ENCODE results near the gene EDAR.

EDAR gene

DNA sequence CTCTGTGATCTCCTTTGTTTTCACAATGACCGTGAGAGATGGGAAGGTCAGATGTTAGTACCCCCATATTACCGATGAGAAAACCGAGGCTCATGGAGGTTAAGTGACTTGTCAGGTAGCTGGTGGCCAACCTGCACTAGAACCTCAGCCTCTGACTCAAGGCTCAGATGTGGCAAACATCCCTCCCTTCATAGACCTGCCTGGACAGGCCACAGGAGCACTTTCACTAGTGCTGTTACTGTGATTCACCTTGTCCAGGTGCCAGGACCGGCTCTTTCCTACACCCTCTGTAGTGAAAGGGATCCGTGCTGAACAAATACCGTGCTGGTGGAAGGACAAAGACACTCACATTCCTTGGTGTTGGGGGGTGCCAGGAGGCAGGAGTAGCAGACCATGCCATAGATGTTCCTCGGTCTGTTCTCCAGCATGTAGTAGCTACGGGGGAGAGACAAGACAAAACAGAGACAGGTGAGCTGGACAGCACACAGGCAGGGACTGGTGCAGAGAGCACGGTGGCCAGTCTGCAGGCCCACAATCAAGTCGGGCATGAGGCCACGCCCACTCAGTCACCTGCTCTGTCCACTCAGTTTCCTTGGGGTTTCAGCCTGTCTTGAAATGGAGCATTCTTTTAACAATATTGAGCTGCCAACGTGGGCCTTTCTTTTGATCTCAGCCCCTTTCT is 65.9 kb downstream of the EDAR start:
- DNase-seq = no peak

DNA sequence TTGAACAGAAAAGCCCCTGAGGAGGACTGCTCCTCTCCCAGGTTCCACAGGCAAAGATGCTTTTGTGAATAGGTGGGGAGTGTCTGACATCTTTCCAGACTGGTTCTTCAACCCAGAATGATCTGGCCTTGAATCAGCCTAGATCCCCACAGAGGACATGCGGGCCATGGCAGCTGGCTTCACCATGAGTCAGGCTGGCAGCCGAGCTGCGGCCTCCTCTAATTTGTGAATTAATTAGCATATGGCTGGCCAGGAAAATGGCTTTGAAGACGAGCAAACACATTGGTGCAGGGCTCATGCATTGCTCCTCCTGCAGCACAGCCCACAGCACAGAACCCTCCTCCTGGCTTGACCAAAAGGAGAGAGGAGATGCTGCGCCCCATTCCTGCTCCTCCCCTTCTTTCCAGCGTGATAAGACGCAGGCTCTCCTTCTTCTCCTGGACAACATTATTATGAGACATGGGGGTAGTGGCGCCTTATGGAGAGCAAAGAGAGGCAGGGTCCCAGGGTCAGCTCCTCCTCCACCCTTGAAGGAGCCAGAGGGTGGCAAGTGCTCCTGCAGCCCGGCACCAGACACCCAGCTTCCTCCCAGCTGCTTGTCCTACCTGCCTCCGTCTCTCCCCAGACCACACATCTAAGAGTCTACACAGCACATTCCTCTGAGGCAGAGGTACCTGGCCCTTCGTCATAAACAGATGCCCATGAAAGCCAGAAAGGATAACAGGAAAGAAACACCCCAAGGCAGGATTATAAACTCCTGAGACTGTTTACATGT is 66.7 kb downstream of the EDAR start:
- no peak for DNase-seq

DNA sequence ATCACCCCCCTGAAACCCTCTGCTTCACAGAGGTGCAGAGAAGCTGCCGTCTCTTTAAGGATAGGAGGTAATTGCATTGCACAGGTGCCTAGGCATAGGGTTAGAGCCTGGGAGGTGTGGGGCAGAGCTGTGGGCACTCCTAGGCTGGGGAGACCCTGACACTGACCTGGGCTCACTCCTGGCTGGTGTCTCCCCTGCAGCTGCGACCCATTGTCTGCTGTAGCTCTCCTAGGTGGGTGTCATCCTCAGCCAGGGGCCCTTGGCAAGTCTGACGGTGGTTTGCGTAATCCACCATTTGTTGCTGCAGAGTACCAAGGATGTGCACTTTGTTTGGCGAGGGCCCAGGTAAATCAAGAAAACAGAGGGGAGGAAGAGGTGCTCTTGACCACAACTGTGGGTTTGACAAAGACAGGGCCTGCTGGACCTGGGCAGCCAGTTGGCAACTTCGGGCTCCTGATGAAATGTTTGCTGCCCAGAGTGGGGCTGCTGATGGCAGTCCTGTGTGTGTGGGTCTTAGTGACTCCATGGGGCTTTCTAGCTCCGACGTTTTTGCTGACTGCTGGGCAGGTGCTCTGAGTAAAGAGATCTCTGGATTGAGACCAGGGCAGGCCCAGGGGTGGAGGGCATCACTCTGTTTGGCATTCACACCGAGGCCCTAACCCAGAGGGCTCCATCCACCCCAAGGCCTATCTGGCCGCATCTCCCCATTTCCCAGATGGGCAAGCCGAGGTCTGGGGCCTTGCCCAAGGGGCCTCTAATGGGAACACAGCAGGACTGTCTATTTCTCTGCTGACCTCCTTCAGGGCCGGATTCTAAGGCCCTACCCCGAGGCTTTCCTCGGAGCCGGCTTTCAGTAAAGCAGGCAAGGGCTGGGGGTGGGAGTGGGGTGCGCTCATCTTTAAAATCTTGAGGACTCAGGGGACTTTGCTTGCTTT is 67.7 kb downstream of the EDAR start:
- DNase-seq = no peak

DNA sequence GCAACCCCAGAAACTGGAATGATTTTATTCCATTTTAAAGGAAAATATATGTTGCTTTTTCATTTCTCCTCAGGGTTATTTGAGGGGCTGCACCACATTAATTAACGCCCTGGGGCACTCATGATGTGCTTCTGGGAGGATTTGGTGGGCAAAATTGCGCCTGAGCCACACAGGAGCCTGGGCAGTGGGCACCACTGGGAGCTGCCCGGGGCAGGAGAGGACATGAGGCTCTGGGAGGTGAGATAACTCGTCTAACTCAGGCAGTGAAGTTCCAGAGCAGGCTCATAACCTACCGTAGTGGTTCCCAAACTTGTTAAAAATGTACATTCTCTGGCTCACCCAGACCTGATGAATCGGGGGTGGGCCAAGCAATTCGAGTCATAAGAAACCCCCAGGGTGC is 68.3 kb downstream of the EDAR start:
- DNase-seq = no peak

DNA sequence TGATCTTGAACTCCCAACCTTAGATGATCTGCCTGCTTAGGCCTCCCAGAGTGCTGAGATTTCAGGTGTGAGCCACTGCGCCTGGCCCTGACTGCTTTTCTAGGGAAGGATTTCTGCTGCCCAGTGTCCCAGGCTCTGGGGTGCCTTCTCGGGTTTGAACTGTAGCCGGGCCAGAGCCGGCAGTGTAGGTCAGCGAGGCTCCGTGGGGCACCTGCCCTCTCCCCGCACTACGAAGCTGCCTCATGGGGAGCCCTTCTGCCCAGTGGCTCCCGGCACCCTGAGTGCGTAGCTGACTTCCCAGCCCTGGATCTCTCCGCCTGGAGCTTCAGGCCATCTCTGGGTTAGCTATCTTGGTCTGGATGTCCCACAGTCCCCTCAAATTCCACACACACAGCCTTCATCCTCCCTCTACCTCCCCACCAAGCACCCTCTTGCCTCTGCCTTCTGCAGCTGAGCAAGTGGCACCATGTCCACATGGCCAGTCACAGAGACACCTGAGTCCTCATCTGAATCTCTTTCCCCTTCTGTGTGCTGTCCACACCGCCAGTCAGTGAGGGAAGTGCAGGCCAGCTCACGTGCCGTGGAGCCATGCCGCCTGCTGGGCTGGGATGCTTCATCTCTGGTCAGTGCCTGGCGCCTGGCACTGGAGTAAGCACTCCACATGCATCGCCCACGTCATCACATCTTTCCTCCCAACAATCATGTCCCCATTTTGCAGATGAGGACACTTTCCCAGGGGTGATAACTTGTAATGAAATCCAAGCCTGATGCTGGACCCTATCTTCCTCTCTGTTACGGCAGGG is 69.2 kb downstream of the EDAR start:
- no peak for DNase-seq

DNA sequence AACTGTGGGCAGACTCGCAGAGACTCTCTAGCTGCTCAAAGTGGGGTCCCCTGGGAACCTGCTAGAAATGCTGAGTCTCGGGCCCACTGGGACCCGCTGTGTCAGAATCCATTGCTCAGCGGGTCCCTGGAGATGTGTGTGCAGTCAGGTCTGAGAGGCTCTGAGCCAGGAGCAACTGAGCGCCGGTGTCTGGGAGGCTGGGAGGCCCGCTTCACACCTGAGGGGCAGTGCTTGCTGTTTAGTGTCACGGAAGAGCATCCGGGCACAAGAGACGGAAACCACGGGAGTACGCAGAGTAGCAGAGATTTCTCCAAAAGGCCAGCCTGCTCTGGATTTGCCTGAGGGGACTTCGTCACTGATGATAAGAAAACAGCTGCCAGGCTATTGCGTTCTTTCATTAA is 70.1 kb downstream of the EDAR start:
- DNase-seq = no peak

DNA sequence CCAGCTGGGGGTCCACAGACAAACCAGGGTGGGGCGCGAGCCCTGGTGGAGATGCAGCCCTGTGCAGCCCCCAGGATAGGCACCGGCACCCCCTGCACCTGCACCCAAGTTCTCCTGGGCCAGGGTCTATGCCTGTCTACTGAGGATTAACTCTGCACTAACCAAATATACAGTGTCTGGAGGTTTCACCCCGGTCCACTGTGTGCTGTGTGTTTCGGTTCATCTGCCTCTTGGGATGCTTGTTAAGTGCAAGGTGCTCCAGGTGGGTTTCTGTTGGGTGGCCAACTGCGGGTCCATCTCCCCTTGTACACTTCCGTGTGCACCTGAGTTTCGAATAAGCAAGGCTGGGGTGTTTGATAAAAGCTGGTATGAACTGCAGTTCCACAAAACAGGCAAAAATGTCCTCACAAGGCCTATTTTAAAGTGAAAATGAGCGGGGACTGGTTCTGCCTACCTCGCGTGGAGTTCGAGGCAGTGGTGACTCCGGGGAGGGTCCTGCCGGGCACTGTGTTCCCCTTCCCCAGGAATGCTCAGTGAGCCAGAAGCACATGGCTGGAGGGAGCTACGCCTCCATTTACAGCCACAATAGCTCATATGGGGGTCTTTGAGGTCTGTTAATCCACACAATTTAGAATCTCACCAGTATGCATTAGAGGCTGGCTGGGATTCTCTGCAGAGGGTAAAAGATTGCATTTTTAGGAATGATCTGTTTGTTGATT is 70.7 kb downstream of the EDAR start:
- no peak for DNase-seq

DNA sequence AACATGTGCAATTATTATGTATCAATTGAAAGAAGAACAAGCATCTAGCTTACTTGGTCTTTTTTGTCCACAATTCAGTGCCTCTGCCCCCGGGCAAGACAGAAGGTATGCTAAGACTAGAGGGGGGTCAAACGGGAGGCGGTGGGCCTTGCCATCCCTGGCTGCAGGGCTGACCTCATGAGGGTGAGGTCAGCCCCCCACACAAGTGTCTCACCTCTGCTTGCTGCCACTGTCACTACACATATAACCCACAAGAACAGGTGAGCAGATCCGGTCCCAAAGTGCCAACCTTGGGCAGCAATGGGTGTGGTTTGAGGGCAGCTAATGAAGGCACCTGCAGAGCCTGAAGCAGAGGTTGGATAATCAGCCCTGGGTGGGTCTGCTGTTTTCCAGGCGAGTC is 71.5 kb downstream of the EDAR start:
- no peak for DNase-seq

DNA sequence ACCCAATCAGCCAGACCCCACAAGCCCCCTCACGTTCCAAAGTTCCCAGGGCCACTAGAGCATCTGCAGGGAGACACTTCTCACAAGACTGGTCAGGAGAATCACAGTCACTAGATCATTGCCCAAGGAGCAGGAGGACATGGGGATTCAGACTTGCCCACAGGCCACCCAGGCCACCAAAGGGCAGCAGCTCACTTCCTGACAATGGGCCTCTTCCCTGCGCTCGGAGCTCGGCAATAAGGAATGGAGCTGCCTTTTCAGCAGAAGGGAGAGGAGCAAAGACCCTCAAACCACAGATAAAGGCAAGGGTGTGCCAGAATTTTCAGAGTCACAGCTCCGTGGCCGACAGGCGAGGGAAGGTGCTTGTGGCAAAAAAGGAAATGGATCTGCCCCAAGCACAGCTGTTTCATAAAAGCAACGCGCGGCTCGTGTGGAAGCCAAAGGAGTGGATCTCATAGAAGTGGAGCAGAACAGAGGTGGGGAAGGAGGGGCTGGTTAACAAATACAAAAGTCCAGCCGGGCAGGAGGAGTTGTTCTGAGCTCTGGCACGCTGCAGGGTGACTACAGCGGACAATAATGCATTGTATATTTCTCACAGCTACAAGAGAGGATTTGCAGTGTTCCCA is 72.1 kb downstream of the EDAR start:
- no peak for DNase-seq

DNA sequence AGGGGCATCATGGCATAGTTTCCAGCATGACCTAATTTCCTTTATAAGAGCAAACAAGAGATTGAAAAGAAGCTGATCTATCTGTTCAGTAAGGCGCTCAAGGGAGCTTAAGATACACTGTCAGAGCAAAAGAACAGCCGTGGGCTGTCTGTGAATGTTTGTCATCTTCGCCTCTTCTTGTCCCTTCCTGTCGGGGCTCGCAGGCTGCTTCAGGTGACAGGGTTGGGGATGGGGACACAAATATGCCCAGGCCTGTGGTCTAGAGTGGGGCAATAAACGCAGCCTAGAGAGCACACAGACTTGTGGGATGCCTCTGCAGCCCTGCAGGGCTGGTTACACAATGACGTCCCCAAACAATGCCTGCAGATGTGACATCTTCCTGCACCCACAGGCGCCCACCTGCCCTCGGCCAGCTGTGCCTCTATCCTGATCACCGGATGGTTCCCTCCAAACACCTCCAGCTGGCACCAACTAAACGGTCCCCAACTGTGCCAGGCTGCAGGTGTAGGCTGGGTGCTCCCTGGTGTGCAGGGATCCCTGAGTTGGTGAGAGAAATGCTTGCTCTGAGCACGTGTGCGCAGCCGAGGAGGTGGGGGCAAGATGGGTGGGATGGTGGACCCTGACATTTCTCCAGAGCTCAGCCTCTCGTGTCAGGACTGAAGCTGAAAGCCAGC is 72.8 kb downstream of the EDAR start:
- no peak for DNase-seq

DNA sequence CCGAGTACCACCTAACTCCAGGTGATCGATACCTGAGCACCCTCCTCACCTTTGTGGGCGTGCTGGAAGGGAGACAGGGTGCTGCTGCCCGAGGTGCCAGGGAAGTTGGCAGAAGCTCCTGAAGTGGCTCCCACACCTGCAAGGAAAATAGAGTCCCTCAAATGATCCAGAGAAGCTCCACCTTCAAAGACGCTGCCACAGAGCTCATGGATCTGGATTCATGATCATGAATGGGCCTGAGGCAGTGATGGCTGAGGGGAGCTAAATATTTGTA is 76.5 kb downstream of the EDAR start:
- no peak for DNase-seq

DNA sequence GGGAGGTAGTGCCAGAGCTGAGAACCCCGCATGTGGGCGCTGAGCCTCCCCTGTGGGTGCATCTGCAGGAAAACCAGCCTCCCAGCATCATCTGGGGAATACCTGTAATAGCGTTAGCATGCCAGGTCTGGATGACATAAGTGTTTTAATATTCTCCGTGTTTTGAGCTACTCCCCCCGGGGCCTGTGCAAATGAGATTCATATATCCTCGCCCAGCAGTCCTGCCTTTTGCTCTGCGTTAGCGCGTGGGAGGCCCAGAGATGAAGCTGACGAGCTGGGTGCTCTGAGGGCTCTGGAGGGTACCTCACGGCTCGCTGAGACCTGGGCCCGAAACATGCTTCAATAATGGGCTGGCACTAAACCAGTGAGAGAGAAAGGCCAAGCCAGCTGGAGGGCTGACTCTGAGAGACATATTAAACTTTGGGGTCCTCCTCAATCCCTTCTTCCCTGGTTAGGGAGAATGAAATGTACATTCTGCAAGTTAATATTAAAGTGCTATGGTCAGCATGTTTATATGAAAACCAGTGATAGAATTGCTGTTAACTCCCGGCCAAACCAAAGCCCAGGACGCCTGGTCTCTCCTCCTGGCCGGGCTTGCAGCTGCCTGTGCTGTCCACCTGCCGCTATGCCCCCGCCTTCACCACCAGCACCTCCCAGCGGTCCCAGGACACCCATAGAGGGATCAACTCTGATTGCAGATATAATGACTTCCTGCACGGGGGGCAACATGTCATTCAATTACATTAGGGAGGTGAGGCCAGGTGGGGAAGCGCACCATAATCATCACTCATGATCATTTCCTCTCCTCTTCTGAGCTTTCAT is 77.0 kb downstream of the EDAR start:
- DNase-seq = no peak

DNA sequence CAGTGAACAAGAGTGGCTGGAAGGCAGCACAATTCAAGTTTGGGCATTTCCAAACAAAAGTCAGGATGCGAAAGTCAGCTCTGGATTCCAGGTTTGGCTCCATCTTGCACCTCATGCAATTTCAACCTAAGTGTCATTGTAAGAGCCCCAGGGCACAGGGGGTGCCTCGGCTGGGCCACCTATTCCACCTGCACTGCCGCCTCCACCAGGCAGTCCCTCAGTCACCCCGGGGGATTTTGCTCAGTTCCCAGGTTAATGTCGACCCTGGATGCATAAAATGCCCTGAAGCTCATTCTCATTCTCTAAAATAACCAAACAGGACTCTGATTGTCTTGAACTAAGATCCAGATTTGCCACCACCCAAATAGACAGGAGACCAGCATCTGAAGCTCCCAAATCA is 77.6 kb downstream of the EDAR start:
- no peak for DNase-seq

DNA sequence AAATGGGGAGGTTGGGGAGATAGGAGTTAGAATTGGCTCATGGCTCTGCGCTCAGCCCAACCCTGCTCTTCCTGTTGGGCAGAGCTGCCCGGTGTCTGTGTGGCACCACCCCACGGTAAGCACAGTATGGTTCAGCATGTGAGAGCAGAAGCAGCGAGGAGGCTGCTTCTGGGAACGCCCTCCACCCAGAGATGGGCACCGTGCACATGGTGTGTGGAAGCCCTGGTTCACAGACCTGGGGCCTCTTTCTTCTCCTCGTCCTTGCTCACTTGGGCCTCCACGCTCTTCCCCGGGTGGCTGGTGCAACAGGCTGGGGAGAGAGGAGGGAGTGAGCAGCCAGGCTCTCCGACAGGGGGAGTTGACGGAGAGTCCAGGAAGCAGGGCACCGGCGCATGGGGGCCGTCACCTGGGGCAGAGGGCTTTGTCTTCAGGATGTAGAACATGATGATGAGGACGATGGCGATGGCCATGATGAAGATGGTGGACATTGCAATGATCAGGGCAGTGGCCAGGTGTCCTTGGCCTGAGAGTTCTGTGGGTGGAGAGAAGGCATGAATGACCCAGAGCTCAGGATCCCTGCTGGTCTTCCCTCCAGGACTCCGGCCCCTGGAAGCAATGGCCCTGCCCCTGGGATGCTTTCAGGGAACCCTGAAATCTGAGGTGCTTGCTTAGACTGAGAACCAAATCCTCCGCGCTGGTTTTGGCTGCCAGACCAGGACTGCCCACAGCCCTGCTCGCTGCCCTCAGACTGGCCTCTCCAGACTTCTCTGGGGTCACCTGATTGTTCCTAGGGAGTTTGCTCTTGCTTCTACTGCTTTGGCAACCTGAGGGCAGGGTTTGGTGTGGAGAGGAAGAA is 78.3 kb downstream of the EDAR start:
- DNase-seq = no peak

DNA sequence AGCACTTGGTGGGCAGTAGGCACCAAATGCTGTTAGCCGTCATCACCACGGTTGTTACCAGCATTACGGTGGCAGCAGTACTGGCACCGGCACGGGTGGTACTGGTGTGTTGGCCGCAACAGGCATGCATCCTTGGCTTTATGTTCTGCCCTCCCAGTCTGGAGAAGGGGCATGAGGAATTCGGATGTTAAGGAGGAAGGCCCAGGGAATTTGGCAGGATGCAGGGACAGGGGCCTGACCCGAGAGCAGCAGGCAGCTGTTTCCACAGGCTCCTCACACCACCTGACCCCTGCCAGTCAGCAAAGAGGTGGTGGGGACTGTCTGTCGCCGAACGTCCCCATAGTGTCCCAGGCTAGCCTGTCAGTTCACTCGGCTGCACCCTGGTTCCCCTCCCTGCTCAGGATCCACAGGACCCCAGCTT is 79.0 kb downstream of the EDAR start:
- DNase-seq = no peak

DNA sequence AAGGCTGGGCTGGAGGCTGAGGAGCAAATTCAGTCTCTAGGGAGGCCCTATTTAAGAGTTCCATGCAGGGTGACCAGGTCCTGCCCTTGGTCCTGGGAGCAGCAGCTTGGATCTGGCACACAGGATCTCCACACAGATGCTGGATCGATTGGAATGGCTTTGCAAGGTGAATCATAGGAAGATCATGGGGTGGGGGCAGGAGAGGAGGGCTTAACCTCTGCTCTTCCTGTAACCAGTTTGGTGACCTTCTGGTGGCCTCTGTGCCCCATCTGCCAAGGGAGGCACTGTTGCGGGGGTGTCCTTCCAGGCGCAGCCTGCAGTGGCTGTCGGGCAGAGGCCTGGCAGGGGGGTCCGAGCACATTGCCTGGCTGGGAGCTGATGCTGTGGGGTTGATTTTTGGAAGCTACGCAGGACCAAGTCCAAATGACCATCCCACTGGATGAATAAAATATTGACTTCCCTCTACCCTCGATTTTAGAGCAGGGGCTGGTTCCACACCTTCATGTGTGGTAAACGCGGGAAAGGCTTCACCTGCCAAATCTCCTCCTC is 79.7 kb downstream of the EDAR start:
- DNase-seq = no peak

DNA sequence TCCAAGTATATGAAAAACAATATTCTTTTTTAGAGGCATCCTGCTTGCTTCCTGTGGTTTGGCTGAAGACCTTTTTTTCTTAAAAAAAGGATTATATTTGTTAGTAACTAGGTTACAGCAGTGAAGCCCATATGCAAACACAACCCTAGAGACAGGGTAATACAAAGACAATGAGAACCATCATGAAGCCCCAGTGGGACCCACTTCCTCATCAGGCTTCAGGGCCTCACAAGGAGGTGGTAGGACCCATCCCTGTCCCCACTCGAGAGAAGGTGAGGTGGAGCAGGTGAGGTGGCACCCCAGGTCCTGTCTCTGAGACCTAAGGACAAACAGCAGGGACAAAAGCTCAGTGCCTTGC is 80.3 kb downstream of the EDAR start:
- no peak for DNase-seq

DNA sequence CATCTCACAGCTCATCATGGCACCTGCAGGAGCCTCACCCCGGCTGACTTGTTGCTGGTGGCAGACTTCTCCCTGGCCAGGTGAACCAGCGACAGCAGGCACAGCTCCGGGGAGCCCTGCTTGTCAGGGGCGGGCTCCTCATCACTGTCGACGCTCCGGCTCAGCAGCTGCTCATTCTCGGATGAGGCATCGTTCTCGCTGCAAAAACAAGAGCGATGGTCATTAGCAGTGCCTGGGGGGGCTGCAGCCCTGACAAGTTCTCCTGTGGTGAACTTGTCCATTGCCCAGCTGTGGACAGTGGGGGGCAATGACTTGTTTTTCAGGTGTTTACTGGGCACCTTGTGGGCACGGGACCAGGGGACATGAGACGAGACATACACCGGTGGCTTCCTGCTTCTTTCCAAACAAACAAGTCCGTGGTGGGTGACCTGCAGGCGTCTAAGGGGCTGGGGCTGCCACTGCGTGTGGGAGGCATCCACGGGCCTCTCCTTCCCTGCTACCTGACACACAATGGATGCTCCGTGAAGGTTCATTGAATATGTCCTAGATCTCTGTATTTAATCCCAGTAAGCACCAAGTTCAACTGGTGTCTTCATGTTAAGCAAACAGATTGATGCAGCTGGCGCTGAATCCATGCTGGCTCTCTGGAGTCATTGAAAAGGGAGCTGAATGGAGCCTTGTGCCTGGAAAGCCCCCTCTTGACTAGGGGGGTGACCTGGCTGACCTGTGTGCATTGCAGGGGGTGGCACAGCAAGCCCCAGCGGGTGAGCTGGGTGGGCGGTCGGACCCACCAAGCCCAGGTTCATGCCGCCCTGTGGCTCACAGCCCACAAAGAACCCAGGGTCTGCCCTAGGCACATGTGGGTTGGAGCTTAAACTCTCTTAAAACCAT is 81.0 kb downstream of the EDAR start:
- DNase-seq = no peak

All from SHP77 (cell line).